ENCODE results near the gene SGCA. TPM values are rescaled to one million over a fixed set of nuclear protein-coding genes. Genes with fewer than 3 reads are reported as not detected.

SGCA gene
- total and polyA plus RNA-seq, 2 experiments from 2014 or later, result 0.19 TPM; not detected in 1

DNA sequence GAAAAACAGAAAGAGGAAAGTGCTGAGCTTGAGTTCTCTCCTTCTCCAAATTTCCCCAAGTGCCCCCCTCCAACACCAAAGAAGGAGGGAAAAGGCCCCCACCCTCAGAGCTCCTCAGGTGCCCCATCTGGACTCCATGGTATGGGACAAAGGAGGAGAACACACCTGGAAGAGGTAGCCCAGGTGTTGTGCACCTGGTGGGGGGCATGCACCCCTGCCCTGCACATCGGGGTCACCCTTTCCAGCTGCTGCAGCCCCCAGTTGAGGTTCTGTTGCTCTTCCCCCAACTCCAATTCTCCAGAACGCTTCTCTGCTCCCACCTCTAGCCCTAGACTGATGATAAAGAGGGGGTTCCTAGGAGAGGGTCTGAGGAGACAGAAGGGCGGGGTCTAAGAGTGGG is 38.6 kb downstream of the SGCA start:
- TF ChIP-seq EZH2 (IDR thresholded peaks at IDR 0.05; ENCODE audit: low read depth, unreplicated experiment) (no peak), ZNF114 (CRISPR knock-in tag; IDR thresholded peaks at IDR 0.05) (no peak), POLR2AphosphoS5 (IDR thresholded peaks at IDR 0.05; ENCODE audit: low read depth) (no peak)
- Histone ChIP-seq H3K79me2 (replicated peaks; ENCODE audit: insufficient read depth) (no peaks in the 10 kb centered on the region), H2AFZ (no peak overlapping the region), H4K20me1 (replicated peaks; ENCODE audit: insufficient read depth) (no peaks in the 10 kb centered on the region), H3K4me1 (ENCODE audit: insufficient read depth) (peaks cover 27% of the 10 kb centered on the region), H3F3A (replicated peaks; ENCODE audit: low read depth) (0 out of 2 replicates have a peak, but pooled peaks cover 7% of the 10 kb centered on the region), H3K27ac (ENCODE audit: low read depth) (no peak overlapping the region), H3K27me3 (ENCODE audit: insufficient read depth) (peaks cover 30% of the 10 kb centered on the region), H3K36me3 (ENCODE audit: insufficient read depth) (no peaks in the 10 kb centered on the region), H3K4me2 (no peak overlapping the region), H3K9me2 (ENCODE audit: insufficient read depth) (no peaks in the 10 kb centered on the region), H3K4me3 (no peak overlapping the region)
- Mint-ChIP-seq H3K4me3 (no peak overlapping the region), H3K27ac (no peak overlapping the region), H3K36me3 (ENCODE audit: low read depth) (no peaks in the 10 kb centered on the region), H3K4me1 (peaks cover 51% of the 10 kb centered on the region), H3K9me3 (no peaks in the 10 kb centered on the region), H3K27me3 (ENCODE audit: insufficient read depth, low read depth, poor library complexity) (peaks cover 57% of the 10 kb centered on the region)
- DNase-seq (ENCODE audit: low spot score) (no peak), ATAC-seq (no peak)

DNA sequence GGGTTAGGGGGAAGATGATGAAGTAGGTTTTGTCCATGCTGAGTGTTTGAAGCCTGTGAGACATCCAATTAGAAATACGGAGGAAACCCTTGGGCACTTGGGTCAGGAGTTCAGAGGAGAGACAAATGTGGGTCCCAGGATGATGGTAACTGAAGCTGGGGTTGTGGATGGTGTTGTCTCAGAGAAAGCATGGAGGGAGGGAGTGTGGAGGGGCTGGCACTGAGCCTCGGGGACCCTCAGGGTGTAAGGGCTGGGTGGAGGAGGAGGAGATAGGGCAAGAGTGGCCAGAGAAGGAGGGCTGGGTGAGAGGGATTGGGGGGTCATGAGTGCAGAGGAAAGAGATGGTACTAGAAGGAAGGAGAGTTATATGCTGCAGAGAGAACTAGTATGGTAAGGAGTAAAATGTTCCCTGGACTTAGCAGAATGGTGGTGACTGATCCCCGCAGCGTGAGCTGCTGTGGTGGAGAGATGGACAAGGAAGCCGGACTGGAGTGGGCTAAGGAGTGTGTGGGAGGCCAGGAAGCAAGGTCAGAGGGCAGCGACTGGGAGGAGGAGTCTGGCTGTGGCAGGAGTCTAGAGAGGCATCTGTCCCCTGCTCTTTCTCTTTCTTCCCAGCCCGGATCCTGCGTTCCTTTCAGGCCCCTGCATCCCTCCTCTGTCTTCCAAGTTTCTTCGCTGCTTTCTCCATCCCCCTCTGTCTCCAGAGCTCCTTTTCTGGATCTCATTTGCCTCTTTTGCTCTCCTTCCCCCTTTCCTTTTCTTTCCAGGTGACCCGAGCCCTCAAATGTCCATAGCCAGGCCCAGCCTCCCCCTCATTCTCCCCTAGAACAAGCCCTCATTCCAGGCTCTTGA is 39.5 kb downstream of the SGCA start:
- Histone ChIP-seq H3K79me2 (replicated peaks; ENCODE audit: insufficient read depth) (no peaks in the 10 kb centered on the region), H3K36me3 (ENCODE audit: insufficient read depth) (no peaks in the 10 kb centered on the region), H3K9me2 (ENCODE audit: insufficient read depth) (no peaks in the 10 kb centered on the region), H3K27me3 (ENCODE audit: insufficient read depth) (peaks cover 30% of the 10 kb centered on the region), H3K27ac (ENCODE audit: low read depth) (no peak overlapping the region), H3F3A (replicated peaks; ENCODE audit: low read depth) (0 out of 2 replicates have a peak, but pooled peaks cover 7% of the 10 kb centered on the region), H2AFZ (no peak overlapping the region), H3K4me3 (no peak overlapping the region), H3K4me1 (ENCODE audit: insufficient read depth) (peaks cover 35% of the 10 kb centered on the region), H4K20me1 (replicated peaks; ENCODE audit: insufficient read depth) (no peaks in the 10 kb centered on the region), H3K4me2 (no peak overlapping the region)
- H3K4me1 Mint-ChIP-seq, result peaks cover 60% of the 10 kb centered on the region
- H3K9me3 Mint-ChIP-seq, result no peaks in the 10 kb centered on the region
- no peak overlapping the region for H3K4me3 Mint-ChIP-seq
- no peak for DNase-seq (ENCODE audit: low spot score)
- H3K27ac Mint-ChIP-seq, result no peak overlapping the region
- H3K27me3 Mint-ChIP-seq (ENCODE audit: insufficient read depth, low read depth, poor library complexity), result peaks cover 52% of the 10 kb centered on the region
- no peaks in the 10 kb centered on the region for H3K36me3 Mint-ChIP-seq (ENCODE audit: low read depth)
- ATAC-seq, result no peak
- TF ChIP-seq, protein P1, sequence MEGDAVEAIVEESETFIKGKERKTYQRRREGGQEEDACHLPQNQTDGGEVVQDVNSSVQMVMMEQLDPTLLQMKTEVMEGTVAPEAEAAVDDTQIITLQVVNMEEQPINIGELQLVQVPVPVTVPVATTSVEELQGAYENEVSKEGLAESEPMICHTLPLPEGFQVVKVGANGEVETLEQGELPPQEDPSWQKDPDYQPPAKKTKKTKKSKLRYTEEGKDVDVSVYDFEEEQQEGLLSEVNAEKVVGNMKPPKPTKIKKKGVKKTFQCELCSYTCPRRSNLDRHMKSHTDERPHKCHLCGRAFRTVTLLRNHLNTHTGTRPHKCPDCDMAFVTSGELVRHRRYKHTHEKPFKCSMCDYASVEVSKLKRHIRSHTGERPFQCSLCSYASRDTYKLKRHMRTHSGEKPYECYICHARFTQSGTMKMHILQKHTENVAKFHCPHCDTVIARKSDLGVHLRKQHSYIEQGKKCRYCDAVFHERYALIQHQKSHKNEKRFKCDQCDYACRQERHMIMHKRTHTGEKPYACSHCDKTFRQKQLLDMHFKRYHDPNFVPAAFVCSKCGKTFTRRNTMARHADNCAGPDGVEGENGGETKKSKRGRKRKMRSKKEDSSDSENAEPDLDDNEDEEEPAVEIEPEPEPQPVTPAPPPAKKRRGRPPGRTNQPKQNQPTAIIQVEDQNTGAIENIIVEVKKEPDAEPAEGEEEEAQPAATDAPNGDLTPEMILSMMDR (conservative IDR thresholded peaks at IDR 0.05; ENCODE audit: low read depth in 2 of 2), result no peak
- no peak for TF ChIP-seq ZNF331 (CRISPR knock-in tag; IDR thresholded peaks at IDR 0.05; ENCODE audit: low read depth)
- no peak for TF ChIP-seq CREB1 (CRISPR knock-in tag; IDR thresholded peaks at IDR 0.05; ENCODE audit: low read depth)

DNA sequence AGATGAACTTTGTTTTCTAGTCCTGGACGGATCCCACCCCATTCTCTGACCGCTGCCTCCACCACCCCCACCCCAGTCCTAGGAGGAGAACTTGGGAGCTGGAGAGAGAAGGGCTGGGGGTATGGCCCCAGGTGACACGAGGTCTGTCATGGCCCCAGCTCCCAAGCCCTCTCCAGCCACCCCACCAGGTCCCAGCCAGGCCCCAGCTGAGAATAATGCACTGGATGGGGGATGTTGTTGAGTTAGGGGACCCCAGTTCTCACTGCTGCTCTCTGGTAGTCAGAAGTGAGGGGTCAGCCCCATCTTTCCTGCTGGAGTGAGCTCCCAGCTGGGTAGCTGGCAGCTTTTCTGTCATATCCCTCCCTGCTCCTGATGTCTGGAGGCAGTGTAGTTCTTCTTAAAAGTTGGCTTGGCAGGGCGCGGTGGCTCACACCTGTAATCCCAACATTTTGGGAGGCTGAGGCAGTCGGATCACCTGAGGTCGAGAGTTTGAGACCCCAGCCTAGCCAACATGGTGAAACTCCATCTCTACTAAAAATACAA is 40.2 kb downstream of the SGCA start:
- ATAC-seq, result no peak
- no peak overlapping the region for H3K4me3 ChIP-seq
- no peak for TF ChIP-seq NANOG (IDR thresholded peaks at IDR 0.05; ENCODE audit: borderline replicate concordance)
- H3K4me2 ChIP-seq, result no peak overlapping the region
- Mint-ChIP-seq H3K36me3 (ENCODE audit: low read depth) (no peaks in the 10 kb centered on the region), H3K4me3 (no peak overlapping the region), H3K9me3 (no peaks in the 10 kb centered on the region), H3K27ac (no peak overlapping the region), H3K27me3 (ENCODE audit: insufficient read depth, low read depth, poor library complexity) (peaks cover 48% of the 10 kb centered on the region), H3K4me1 (peaks cover 62% of the 10 kb centered on the region)
- H3K27me3 ChIP-seq (ENCODE audit: insufficient read depth), result peaks cover 27% of the 10 kb centered on the region
- H3K36me3 ChIP-seq (ENCODE audit: insufficient read depth), result no peaks in the 10 kb centered on the region
- H3F3A ChIP-seq (replicated peaks; ENCODE audit: low read depth), result 0 out of 2 replicates have a peak, but pooled peaks cover 6% of the 10 kb centered on the region
- no peaks in the 10 kb centered on the region for H4K20me1 ChIP-seq (replicated peaks; ENCODE audit: insufficient read depth)
- DNase-seq (ENCODE audit: low spot score), result no peak
- peaks cover 42% of the 10 kb centered on the region for H3K4me1 ChIP-seq (ENCODE audit: insufficient read depth)
- H2AFZ ChIP-seq, result no peak overlapping the region
- no peaks in the 10 kb centered on the region for H3K9me2 ChIP-seq (ENCODE audit: insufficient read depth)
- no peaks in the 10 kb centered on the region for H3K79me2 ChIP-seq (replicated peaks; ENCODE audit: insufficient read depth)
- no peak overlapping the region for H3K27ac ChIP-seq (ENCODE audit: low read depth)

Data from GM23338 (cell line).